GM12873 (cell line): Measurements from ENCODE around the gene CTSO.

Experiments used
- TF ChIP-seq, protein P1 (sequence below): IDR thresholded peaks from 2 replicates; pipeline ENCODE4 v1.5.1; 2012; ENCODE audit warnings: low read depth, mild to moderate bottlenecking, moderate library complexity, low read length, control low read depth; ENCODE audit not compliant: insufficient read depth; ENCODE audit errors: missing control alignments

The CTSO gene

DNA sequence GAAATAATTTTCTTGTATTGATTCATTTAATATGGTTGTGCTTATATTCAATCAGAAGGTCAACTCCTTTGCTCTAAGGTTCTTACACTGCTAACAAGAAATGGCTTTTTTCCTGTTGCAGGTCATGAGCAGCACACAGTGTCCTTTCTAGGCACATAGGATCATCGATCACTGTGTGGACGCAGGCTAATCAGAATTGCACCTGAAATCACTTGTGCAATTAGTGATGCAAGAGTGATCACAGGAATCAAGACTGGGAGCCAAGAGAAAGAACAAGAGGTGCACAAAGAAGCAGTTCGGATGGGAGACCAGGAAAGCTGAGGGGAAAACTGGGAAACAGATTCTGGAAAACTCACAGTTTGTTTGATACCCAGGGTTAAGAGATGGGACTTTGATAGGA lies 29.0 kb downstream of the CTSO start:
- TF ChIP-seq, protein P1, sequence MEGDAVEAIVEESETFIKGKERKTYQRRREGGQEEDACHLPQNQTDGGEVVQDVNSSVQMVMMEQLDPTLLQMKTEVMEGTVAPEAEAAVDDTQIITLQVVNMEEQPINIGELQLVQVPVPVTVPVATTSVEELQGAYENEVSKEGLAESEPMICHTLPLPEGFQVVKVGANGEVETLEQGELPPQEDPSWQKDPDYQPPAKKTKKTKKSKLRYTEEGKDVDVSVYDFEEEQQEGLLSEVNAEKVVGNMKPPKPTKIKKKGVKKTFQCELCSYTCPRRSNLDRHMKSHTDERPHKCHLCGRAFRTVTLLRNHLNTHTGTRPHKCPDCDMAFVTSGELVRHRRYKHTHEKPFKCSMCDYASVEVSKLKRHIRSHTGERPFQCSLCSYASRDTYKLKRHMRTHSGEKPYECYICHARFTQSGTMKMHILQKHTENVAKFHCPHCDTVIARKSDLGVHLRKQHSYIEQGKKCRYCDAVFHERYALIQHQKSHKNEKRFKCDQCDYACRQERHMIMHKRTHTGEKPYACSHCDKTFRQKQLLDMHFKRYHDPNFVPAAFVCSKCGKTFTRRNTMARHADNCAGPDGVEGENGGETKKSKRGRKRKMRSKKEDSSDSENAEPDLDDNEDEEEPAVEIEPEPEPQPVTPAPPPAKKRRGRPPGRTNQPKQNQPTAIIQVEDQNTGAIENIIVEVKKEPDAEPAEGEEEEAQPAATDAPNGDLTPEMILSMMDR, result no peak

- TF ChIP-seq, protein P1, result no peak
Measured at GRCh38 chr4:155921597-155921996, 32.1 kb downstream of the CTSO start.

DNA sequence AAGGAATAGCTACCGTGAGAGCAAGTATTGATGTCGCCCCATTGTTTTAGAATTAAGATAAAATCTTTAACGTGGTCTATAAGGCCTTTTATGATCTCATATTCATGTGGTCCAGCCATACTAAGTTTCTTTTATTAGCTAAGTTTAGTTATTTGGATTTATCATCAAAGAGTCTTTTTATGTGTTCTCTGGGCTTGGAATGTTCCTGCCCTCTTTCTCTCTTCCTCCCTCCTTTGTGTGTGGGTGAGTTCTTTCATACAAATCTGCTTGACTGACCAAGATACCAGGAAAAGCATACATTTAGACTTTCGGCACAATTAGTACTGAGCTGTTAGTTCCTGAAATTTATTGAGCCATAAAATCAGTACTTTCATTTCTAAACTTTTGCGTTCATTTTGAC lies 38.9 kb downstream of the CTSO start:
- TF ChIP-seq, protein P1, result no peak

- TF ChIP-seq, protein P1, result no peak
Measured at GRCh38 chr4:155911905-155912304, 41.8 kb downstream of the CTSO start.

- TF ChIP-seq, protein P1, result no peak
Measured at GRCh38 chr4:155909615-155910226, 43.9 kb downstream of the CTSO start.

DNA sequence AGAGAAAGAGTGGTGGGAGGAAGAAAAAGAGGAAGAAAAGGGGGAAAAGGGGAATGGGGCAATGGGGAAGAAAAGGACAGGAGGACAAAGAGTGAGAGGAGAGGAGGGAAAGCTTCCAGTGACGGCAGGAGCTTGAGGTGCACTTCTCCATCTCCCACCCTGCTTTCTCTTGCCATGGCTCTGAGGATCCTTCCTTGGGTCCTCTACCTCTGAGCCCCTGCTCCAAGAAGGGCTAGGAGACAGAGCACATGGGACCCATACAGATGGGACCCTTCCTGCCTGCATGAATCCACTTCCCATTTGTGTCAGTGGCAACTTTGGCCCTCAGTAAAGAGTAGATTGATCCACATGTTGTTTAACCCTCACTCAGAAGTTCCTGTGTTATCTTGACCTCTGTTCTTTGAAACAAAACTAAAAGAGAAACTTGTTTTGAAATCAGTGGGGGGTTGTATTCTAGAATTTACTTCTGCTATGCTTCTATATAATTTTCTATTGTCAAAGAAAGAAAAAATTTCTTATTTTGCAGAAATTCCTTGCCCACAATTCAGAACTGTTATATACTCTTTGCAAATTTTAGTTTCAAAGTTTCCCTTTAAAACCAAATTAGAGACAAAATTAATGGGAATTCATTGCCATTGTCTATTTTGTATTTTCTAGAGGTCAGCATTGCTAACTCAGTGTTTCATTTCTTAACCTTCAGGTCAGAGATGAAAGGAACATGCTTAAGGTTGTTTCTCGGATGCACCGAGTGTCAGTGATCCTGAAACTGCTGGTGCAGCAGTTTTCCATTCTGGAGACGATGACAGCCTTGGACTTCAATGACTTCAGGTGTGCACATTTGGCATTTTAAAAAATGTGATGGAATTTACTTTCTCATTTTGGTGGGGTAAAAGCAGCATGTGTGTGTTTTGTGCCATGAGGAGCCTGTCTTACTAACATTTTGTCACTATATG lies 45.2 kb downstream of the CTSO start:
- TF ChIP-seq, protein P1, result no peak

DNA sequence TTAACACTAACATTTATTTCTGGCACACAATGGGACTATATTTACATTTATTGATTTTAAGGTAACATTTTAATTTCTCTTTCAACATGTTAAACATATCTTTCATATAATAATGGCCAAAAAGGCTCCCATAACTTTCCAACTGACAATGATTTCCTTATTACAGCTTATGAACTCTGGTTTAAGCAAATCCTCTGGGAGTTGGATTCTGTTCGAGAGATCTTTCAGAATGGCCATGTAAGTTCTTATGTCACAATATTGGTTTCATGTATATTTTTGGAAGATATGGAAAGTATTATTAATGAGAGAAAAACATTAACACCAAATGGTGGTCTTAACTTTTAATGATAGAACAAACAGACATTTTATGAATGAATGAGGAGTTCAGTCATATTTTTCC lies 46.1 kb downstream of the CTSO start:
- TF ChIP-seq, protein P1, result no peak
